Mesendoderm (in vitro differentiated cells): ENCODE results near the gene ORAI1.
"Not testable (repeated sequence)": the region's sequence is repeated elsewhere in the genome, so short reads cannot be mapped to it uniquely, and the experiment has no call there.

Experiments
- DNase-seq: peaks from one replicate; pipeline ENCODE4 v3.0.0; 2013
- H2AK5ac ChIP-seq: 2 replicates; pipeline ENCODE4 v1.6.1; 2013; ENCODE audit warnings: low read length, inconsistent platforms
- H2BK120ac ChIP-seq: 2 replicates; pipeline ENCODE4 v1.6.1; 2013; ENCODE audit warnings: low read depth, mild to moderate bottlenecking, low read length, moderate library complexity, mixed read lengths
- H2BK15ac ChIP-seq: replicated peaks from 2 replicates; pipeline ENCODE4 v1.6.1; 2013; ENCODE audit warnings: low read depth, mild to moderate bottlenecking, moderate library complexity
- H2BK5ac ChIP-seq: 2 replicates; pipeline ENCODE4 v1.6.1; 2013; ENCODE audit warnings: low read length, inconsistent platforms
- H3K18ac ChIP-seq: 2 replicates; pipeline ENCODE4 v1.6.1; 2013; ENCODE audit warnings: mild to moderate bottlenecking, low read length, mixed read lengths
- H3K23ac ChIP-seq: one replicate; pipeline ENCODE4 v1.6.1; 2013; ENCODE audit warnings: low read length
- H3K27ac ChIP-seq: 2 replicates; pipeline ENCODE4 v1.5.1; 2013; ENCODE audit warnings: low read depth, mild to moderate bottlenecking, inconsistent platforms, low read length, moderate library complexity
- H3K27me3 ChIP-seq: 2 replicates; pipeline ENCODE4 v1.6.1; 2013; ENCODE audit warnings: low read length, control low read depth, mild to moderate bottlenecking, inconsistent platforms; ENCODE audit not compliant: insufficient read depth, poor library complexity
- H3K36me3 ChIP-seq: 2 replicates; pipeline ENCODE4 v1.6.1; 2013; ENCODE audit warnings: low read length, inconsistent platforms; ENCODE audit not compliant: control insufficient read depth, insufficient read depth
- H3K4ac ChIP-seq: one replicate; pipeline ENCODE4 v1.6.1; 2013; ENCODE audit warnings: low read depth, mild to moderate bottlenecking, low read length, moderate library complexity
- H3K4me1 ChIP-seq: 2 replicates; pipeline ENCODE4 v1.6.1; 2013; ENCODE audit warnings: low read depth, low read length, inconsistent platforms; ENCODE audit not compliant: control insufficient read depth
- H3K4me2 ChIP-seq: 2 replicates; pipeline ENCODE4 v1.6.1; 2013; ENCODE audit warnings: low read length
- H3K4me3 ChIP-seq: 2 replicates; pipeline ENCODE4 v1.5.1; 2013; ENCODE audit warnings: mild to moderate bottlenecking, low read length
- H3K56ac ChIP-seq: one replicate; pipeline ENCODE4 v1.6.1; 2013; ENCODE audit warnings: low read length
- H3K79me1 ChIP-seq: 2 replicates; pipeline ENCODE4 v1.6.1; 2013; ENCODE audit warnings: low read length, inconsistent platforms
- H3K79me2 ChIP-seq: 2 replicates; pipeline ENCODE4 v1.6.1; 2013; ENCODE audit warnings: mild to moderate bottlenecking, low read length; ENCODE audit not compliant: control insufficient read depth, insufficient read depth
- H3K9ac ChIP-seq: 2 replicates; pipeline ENCODE4 v1.6.1; 2013; ENCODE audit warnings: low read length, inconsistent platforms
- H4K5ac ChIP-seq: one replicate; pipeline ENCODE4 v1.6.1; 2013; ENCODE audit warnings: low read length
- H4K8ac ChIP-seq: one replicate; pipeline ENCODE4 v1.6.1; 2013; ENCODE audit warnings: low read depth, mild to moderate bottlenecking, control low read depth, low read length, moderate library complexity
- WGBS: extraction: QIAGEN DNeasy Blood & Tissue Kit; methylation state at CpG from one replicate; pipeline ENCODE4 v1.1.7; 2013; ENCODE audit warnings: low lambda C conversion rate, missing lambda C conversion rate; ENCODE audit not compliant: insufficient coverage; ENCODE audit errors: extremely low coverage; 5-methylcytosine and 5-hydroxymethylcytosine counted together

The ORAI1 gene

DNA sequence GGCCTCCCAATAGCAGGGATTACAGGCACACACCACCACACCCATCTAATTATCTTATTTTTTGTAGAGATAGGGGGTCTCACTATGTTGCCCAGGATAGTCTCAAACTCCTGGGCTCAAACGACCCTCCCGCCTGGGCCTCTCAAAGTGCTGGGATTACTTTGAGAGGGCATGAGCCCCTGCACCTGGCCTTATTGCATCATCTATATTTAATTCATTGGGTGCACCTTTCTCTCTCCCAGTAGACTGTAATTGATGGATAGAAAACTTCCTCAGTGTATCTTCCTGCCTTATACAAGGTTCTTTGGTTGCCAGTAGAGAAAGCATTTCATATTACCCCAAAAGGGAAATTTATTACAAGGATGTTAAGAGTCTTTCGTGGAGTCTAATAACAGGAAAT, 52.0 kb downstream of the ORAI1 start:
- no peak for DNase-seq
- no peaks in the 10 kb centered on the region for H3K79me1 ChIP-seq
- H3K18ac ChIP-seq, result no peak overlapping the region
- H3K4ac ChIP-seq, result no peak overlapping the region
- H3K4me2 ChIP-seq, result no peak overlapping the region
- H3K36me3 ChIP-seq, result no peaks in the 10 kb centered on the region
- H3K9ac ChIP-seq, result no peak overlapping the region
- no CpG with 5 or more reads among the region's 3 CpGs for WGBS
- H2AK5ac ChIP-seq, result no peak overlapping the region
- no peak overlapping the region for H2BK15ac ChIP-seq
- H3K27me3 ChIP-seq, result no peaks in the 10 kb centered on the region
- H3K23ac ChIP-seq, result no peak overlapping the region
- H2BK120ac ChIP-seq, result no peak overlapping the region
- H4K8ac ChIP-seq, result no peak overlapping the region
- H3K4me3 ChIP-seq, result no peak overlapping the region
- peaks cover 4% of the 10 kb centered on the region for H3K4me1 ChIP-seq
- H3K27ac ChIP-seq, result no peak overlapping the region
- H3K56ac ChIP-seq, result no peak overlapping the region
- H2BK5ac ChIP-seq, result no peak overlapping the region
- H3K79me2 ChIP-seq, result no peaks in the 10 kb centered on the region
- H4K5ac ChIP-seq, result no peak overlapping the region

DNA sequence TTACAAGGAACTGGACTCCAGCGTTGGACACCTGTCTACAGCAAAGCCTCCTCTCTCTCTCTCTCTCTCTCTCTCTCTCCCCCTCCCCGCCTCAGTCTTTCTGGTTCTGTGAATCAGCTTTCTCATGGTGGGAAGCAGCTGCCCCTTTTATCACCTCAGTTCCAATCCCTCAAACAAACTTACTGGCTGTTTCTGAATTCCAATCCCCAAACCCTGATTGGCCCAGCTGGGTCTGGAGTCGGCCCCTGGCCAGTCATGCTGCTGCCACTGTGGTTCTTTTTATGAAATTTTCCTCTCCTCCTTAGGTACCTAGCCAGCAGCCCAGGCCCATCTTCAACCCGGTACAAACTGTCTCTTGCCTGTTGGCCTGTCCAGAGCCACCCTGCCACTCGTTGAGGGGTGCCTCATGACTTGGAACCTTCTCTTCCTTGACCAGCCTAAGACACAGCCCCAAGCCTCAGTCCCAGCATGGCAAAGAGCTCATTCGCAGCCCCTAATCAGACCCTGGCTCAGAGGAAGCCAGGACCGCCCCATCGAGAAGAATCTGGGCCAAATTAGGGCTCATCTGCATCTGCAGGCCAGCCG, 52.5 kb downstream of the ORAI1 start:
- no CpG with 5 or more reads among the region's 9 CpGs for WGBS

DNA sequence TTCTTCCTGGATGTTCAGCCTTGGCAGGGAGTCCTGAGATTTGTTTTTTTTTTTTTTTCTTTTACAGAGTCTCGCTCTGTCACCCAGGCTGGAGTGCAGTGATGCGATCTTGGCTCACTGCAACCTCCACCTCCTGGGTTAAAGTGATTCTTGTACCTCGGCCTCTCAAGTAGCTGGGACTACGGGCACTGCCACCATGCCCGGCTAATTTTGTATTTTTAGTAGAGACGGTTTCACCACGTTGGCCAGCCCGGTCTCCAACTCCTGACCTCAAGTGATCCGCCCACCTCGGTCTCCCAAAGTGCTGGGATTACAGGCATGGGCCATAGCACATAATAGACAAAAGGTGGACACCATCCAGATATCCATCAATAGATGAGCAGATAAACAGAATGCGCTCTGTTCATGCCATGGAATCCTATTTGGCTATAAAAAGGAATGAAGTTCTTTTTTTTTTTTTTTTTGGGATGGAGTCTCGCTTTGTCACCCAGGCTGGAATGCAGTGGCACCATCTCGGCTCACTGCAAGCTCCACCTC, 53.4 kb downstream of the ORAI1 start:
- H3K4me3 ChIP-seq, H4K8ac ChIP-seq, DNase-seq, H2BK15ac ChIP-seq, H3K27ac ChIP-seq, H2AK5ac ChIP-seq, H3K4ac ChIP-seq, H3K79me1 ChIP-seq, H3K36me3 ChIP-seq, H3K27me3 ChIP-seq, H3K79me2 ChIP-seq, H4K5ac ChIP-seq, H3K4me1 ChIP-seq, H3K9ac ChIP-seq, H3K18ac ChIP-seq, H3K23ac ChIP-seq, H3K4me2 ChIP-seq, H2BK5ac ChIP-seq, H2BK120ac ChIP-seq: not testable (repeated sequence)
- no CpG with 5 or more reads among the region's 13 CpGs for WGBS
- H3K56ac ChIP-seq, result peak overlapping the region; percentile 75

More for the DNA sequence above, 52.5 kb downstream of the ORAI1 start:
- Histone ChIP-seq H2BK120ac (no peak overlapping the region), H3K4me3 (no peak overlapping the region), H3K18ac (peak overlapping the region; percentile 10), H3K36me3 (no peaks in the 10 kb centered on the region), H2BK5ac (no peak overlapping the region), H3K79me2 (no peaks in the 10 kb centered on the region), H4K8ac (no peak overlapping the region), H3K9ac (no peak overlapping the region), H3K23ac (no peak overlapping the region), H3K4me1 (peaks cover 4% of the 10 kb centered on the region), H3K79me1 (no peaks in the 10 kb centered on the region), H3K27me3 (no peaks in the 10 kb centered on the region), H3K4me2 (no peak overlapping the region), H2AK5ac (no peak overlapping the region), H4K5ac (no peak overlapping the region), H3K27ac (no peak overlapping the region), H2BK15ac (no peak overlapping the region), H3K56ac (peak overlapping the region; percentile 75), H3K4ac (peak overlapping the region; percentile 6)
- peak; percentile 67 for DNase-seq

DNA sequence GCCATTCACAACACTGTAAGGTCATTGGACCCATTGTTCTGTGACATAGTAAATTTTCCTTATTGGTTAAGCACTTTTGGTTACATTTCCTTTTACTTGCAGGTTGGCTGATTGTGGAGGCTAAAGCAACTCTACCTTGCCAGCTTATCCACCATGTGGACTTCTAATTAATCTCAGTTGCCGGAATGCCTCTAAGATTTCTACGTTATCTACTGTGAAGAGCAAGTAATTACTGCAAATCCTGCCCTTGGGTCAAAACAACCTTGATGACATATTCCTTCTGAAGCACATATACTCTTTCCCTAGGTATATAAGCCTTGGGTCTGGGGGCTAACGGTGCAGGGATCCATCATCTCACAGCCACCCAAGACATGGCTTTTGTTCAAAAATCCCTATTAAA, 62.6 kb downstream of the ORAI1 start:
- Histone ChIP-seq H3K23ac (no peak overlapping the region), H2BK15ac (no peak overlapping the region), H4K8ac (no peak overlapping the region), H3K18ac (no peak overlapping the region), H2BK120ac (no peak overlapping the region), H4K5ac (no peak overlapping the region), H3K4me3 (no peak overlapping the region), H3K9ac (no peak overlapping the region), H3K4me2 (no peak overlapping the region), H3K4ac (no peak overlapping the region), H3K79me1 (no peaks in the 10 kb centered on the region), H3K27ac (no peak overlapping the region), H3K36me3 (no peaks in the 10 kb centered on the region), H2AK5ac (no peak overlapping the region), H3K27me3 (no peaks in the 10 kb centered on the region), H3K4me1 (no peaks in the 10 kb centered on the region), H2BK5ac (no peak overlapping the region), H3K56ac (no peak overlapping the region), H3K79me2 (no peaks in the 10 kb centered on the region)
- peak; percentile 26 for DNase-seq
- WGBS, result no CpG with 5 or more reads among the region's 3 CpGs

DNA sequence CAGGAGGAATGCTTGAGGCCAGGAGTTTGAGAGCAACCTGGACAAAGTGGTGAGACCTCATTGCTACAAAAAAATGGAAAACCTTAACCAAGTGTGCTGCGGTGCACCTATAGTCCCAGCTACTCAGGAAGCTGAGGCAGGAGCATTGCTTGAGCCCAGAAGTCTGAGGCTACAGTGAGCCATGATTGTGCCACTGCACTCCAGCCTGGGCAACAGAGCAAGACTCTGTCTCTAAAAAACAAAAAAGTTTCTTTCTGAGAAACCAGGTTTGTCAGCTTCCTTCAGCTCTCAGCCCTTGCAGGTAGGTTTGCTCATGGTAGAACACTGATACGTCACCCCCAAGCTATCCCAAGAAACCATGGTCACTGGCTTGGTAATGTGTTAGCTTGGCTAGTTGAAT, 63.1 kb downstream of the ORAI1 start:
- no peak for DNase-seq
- H3K4ac ChIP-seq, result no peak overlapping the region

More for the DNA sequence above, 63.1 kb downstream of the ORAI1 start:
- no peaks in the 10 kb centered on the region for H3K27me3 ChIP-seq
- no peak overlapping the region for H3K4me3 ChIP-seq
- no peaks in the 10 kb centered on the region for H3K36me3 ChIP-seq
- no peak overlapping the region for H3K9ac ChIP-seq
- H3K27ac ChIP-seq, result no peak overlapping the region
- no peaks in the 10 kb centered on the region for H3K79me2 ChIP-seq
- H2BK5ac ChIP-seq, result no peak overlapping the region
- H4K8ac ChIP-seq, result no peak overlapping the region
- H3K18ac ChIP-seq, result no peak overlapping the region
- no CpG with 5 or more reads among the region's 2 CpGs for WGBS
- no peak overlapping the region for H2AK5ac ChIP-seq
- H3K23ac ChIP-seq, result no peak overlapping the region
- no peak overlapping the region for H2BK120ac ChIP-seq
- no peak overlapping the region for H4K5ac ChIP-seq
- no peaks in the 10 kb centered on the region for H3K79me1 ChIP-seq
- H3K56ac ChIP-seq, result no peak overlapping the region
- no peaks in the 10 kb centered on the region for H3K4me1 ChIP-seq
- H2BK15ac ChIP-seq, result no peak overlapping the region
- no peak overlapping the region for H3K4me2 ChIP-seq
